Adipocyte (in vitro differentiated cells): Measurements from ENCODE around the gene RALB.
"Not testable (repeated sequence)": the region's sequence is repeated elsewhere in the genome, so short reads cannot be mapped to it uniquely, and the experiment has no call there.

Experiments
- DNase-seq: peaks from one replicate; pipeline ENCODE4 v3.0.0-alpha.2; 2015; ENCODE audit warnings: low read depth
- H3K27me3 ChIP-seq: replicated peaks from 2 replicates; pipeline ENCODE4 v1.7.0; 2013; ENCODE audit warnings: mild to moderate bottlenecking, low read length, moderate library complexity; ENCODE audit not compliant: control insufficient read depth, insufficient read depth
- H3K36me3 ChIP-seq: 2 replicates; pipeline ENCODE4 v1.7.0; 2013; ENCODE audit warnings: low read length, mild to moderate bottlenecking, moderate library complexity; ENCODE audit not compliant: control insufficient read depth, insufficient read depth, severe bottlenecking
- H3K4me1 ChIP-seq: 2 replicates; pipeline ENCODE4 v1.7.0; 2013; ENCODE audit warnings: mild to moderate bottlenecking, low read length, moderate library complexity; ENCODE audit not compliant: control insufficient read depth, insufficient read depth
- H3K4me3 ChIP-seq: 2 replicates; pipeline ENCODE4 v1.7.0; 2013; ENCODE audit warnings: mild to moderate bottlenecking, low read length, moderate library complexity
- H3K9ac ChIP-seq: 2 replicates; pipeline ENCODE4 v1.7.0; 2013; ENCODE audit warnings: mild to moderate bottlenecking, low read length, moderate library complexity
- H3K9me3 ChIP-seq: 2 replicates; pipeline ENCODE4 v1.7.0; 2013; ENCODE audit warnings: mild to moderate bottlenecking, low read length, moderate library complexity; ENCODE audit not compliant: control insufficient read depth

RALB gene

GRCh38 chr2:120315367-120316033 lies 62.8 kb downstream of the RALB start:
- H3K27me3 ChIP-seq, result peaks cover 20% of the 10 kb centered on the region
- no peaks in the 10 kb centered on the region for H3K36me3 ChIP-seq
- H3K4me1 ChIP-seq, result peaks cover 13% of the 10 kb centered on the region
- H3K4me3 ChIP-seq, result no peak overlapping the region
- no peak for DNase-seq
- no peaks in the 10 kb centered on the region for H3K9me3 ChIP-seq
- no peak overlapping the region for H3K9ac ChIP-seq

GRCh38 chr2:120316071-120316470 lies 63.4 kb downstream of the RALB start:
- H3K36me3 ChIP-seq, result no peaks in the 10 kb centered on the region
- peaks cover 13% of the 10 kb centered on the region for H3K4me1 ChIP-seq
- DNase-seq, result no peak
- H3K9me3 ChIP-seq, result no peaks in the 10 kb centered on the region
- H3K9ac ChIP-seq, result no peak overlapping the region
- H3K27me3 ChIP-seq, result peaks cover 20% of the 10 kb centered on the region
- no peak overlapping the region for H3K4me3 ChIP-seq

- DNase-seq, result no peak
- H3K36me3 ChIP-seq, result no peaks in the 10 kb centered on the region
- no peak overlapping the region for H3K9ac ChIP-seq
- H3K4me1 ChIP-seq, result peaks cover 13% of the 10 kb centered on the region
- no peak overlapping the region for H3K4me3 ChIP-seq
- peaks cover 22% of the 10 kb centered on the region for H3K27me3 ChIP-seq
- no peaks in the 10 kb centered on the region for H3K9me3 ChIP-seq
Observed at GRCh38 chr2:120316528-120317179, 64.0 kb downstream of the RALB start.

DNA sequence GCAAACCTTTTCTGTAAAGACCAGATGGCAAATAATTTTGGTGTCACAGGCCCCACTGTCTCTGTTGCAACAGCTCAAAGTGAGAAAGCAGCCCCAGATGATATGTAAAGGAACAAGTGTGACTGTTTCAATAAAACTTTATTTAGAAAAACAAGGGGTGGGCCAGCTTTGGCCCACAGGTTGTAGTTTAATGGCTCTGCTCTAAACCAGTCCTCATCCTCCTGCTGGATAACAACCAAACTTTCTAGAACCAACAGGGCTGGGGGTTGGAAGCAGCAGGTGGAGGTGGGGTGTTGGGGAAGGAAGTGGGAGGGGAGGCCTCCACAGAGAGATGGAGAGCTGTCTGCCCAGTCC lies 64.5 kb downstream of the RALB start:
- Histone ChIP-seq H3K4me3 (no peak overlapping the region), H3K36me3 (no peaks in the 10 kb centered on the region), H3K9ac (no peak overlapping the region), H3K27me3 (peaks cover 22% of the 10 kb centered on the region), H3K9me3 (no peaks in the 10 kb centered on the region), H3K4me1 (peaks cover 13% of the 10 kb centered on the region)
- DNase-seq, result no peak

GRCh38 chr2:120317916-120318315 lies 65.3 kb downstream of the RALB start:
- no peak overlapping the region for H3K4me3 ChIP-seq
- peaks cover 22% of the 10 kb centered on the region for H3K27me3 ChIP-seq
- H3K9me3 ChIP-seq, result no peaks in the 10 kb centered on the region
- H3K36me3 ChIP-seq, result no peaks in the 10 kb centered on the region
- no peak for DNase-seq
- no peak overlapping the region for H3K9ac ChIP-seq
- H3K4me1 ChIP-seq, result peaks cover 13% of the 10 kb centered on the region

DNA sequence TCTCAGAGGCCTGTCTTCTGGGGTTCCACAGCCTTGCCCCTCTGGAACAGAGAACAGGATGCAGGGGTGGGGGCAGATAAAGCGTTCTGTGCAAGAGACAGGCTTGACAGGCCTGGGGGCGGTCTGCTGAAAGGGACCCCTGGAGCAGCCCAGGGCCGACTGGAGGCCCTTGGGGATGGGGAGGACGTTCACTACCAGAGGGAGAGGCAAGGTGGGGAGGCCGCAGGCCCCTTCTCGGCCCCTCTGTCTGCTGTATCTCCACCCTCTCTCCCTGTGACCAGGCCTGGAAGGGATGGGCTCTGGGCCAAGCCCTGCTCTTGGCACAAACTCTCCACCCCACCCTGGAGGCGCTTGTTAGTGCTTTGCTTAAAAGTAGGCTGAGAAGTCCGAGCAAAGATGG lies 66.0 kb downstream of the RALB start:
- Histone ChIP-seq H3K9ac (no peak overlapping the region), H3K36me3 (no peaks in the 10 kb centered on the region), H3K9me3 (no peaks in the 10 kb centered on the region), H3K27me3 (peaks cover 22% of the 10 kb centered on the region), H3K4me1 (peaks cover 17% of the 10 kb centered on the region), H3K4me3 (no peak overlapping the region)
- DNase-seq, result peak; percentile 54

GRCh38 chr2:120319123-120319522 lies 66.5 kb downstream of the RALB start:
- no peak overlapping the region for H3K4me3 ChIP-seq
- peaks cover 19% of the 10 kb centered on the region for H3K27me3 ChIP-seq
- peaks cover 17% of the 10 kb centered on the region for H3K4me1 ChIP-seq
- no peak overlapping the region for H3K9ac ChIP-seq
- no peak for DNase-seq
- no peaks in the 10 kb centered on the region for H3K9me3 ChIP-seq
- H3K36me3 ChIP-seq, result no peaks in the 10 kb centered on the region

DNA sequence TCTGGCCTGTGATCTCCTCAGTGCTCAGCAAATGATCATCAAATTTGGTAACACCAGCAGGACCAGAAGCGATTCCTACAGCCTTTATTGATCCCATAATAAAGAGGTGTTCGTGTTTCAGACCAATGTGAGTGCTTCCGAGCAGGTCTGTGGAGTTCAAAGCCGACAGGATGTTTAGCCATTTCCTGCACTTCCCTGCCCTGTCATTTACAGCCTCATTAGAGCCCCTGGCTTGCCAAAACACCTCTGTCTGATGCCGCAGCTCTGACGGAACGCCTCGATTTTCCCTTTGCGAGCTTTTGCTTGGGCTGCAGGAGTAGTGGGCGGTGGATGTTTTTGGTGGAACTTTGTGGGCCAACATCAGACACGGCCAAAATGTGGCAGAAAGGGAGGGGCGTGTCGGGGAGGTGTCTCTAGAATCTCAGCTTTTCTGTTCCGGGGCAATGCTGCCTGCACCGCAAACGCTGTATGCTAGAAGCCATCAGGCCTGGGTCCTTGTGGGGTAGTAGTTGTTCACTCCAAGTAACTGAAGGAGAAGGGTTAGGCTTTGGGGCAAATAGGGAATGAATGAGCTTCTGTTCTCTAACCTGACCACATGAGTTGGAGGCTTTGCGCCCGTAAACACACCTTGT lies 67.2 kb downstream of the RALB start:
- Histone ChIP-seq H3K9me3 (no peaks in the 10 kb centered on the region), H3K27me3 (peaks cover 19% of the 10 kb centered on the region), H3K4me1 (peaks cover 17% of the 10 kb centered on the region), H3K4me3 (no peak overlapping the region), H3K36me3 (no peaks in the 10 kb centered on the region), H3K9ac (no peak overlapping the region)
- no peak for DNase-seq

GRCh38 chr2:120320318-120320851 lies 67.7 kb downstream of the RALB start:
- no peaks in the 10 kb centered on the region for H3K9me3 ChIP-seq
- peaks cover 19% of the 10 kb centered on the region for H3K27me3 ChIP-seq
- peaks cover 17% of the 10 kb centered on the region for H3K4me1 ChIP-seq
- no peaks in the 10 kb centered on the region for H3K36me3 ChIP-seq
- no peak overlapping the region for H3K9ac ChIP-seq
- DNase-seq, result no peak
- no peak overlapping the region for H3K4me3 ChIP-seq

GRCh38 chr2:120320887-120321556 lies 68.4 kb downstream of the RALB start:
- DNase-seq, H3K9ac ChIP-seq, H3K36me3 ChIP-seq, H3K9me3 ChIP-seq, H3K4me3 ChIP-seq: not testable (repeated sequence)
- Histone ChIP-seq H3K27me3 (peaks cover 19% of the 10 kb centered on the region), H3K4me1 (peaks cover 17% of the 10 kb centered on the region)

DNA sequence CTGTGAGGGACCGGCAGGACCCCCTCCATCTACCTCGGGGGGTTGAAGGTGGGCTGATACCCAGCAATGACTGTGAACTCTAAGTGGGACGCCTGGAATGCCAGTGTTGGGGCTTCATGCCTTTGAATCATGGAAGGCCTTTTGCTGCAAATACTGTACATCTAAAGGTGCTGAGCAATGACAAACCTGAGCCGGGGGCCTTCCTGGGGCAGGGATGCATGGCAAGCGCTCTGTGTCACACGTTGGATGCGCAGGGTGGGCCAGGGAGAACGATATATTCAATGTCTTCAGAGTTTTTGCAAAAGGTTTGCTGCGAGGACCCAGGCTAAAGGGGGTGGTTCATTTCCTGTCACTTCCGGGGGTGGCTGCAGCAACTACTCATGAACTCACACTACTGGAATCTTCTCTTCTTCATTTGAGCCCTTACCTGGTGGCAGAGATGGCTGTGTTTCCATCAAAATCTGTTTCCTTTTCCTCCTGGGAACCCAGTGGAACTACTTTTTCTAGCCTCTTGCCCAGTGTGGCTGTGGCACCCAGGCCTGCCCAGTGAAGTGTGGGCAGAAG lies 69.2 kb downstream of the RALB start:
- DNase-seq, result no peak
- H3K4me3 ChIP-seq, result no peak overlapping the region
- no peaks in the 10 kb centered on the region for H3K9me3 ChIP-seq
- H3K9ac ChIP-seq, result no peak overlapping the region
- peaks cover 19% of the 10 kb centered on the region for H3K27me3 ChIP-seq
- no peaks in the 10 kb centered on the region for H3K36me3 ChIP-seq
- peaks cover 17% of the 10 kb centered on the region for H3K4me1 ChIP-seq
